Epithelial cell of esophagus (primary cell): ENCODE results near the gene MSH3.
"Not testable (repeated sequence)": the region's sequence is repeated elsewhere in the genome, so short reads cannot be mapped to it uniquely, and the experiment has no call there.

Experiments
- DNase-seq: peaks from one replicate; pipeline ENCODE4 v3.0.0; 2010; ENCODE audit warnings: low read depth
- H3K4me3 ChIP-seq: 2 replicates; pipeline ENCODE4 v1.5.1; 2011; ENCODE audit warnings: mild to moderate bottlenecking, low read length, control low read depth
- TF ChIP-seq, protein P1 (sequence below): IDR thresholded peaks from 2 replicates; pipeline ENCODE4 v1.5.1; 2011; ENCODE audit warnings: low read depth, mild to moderate bottlenecking, low read length, control low read depth, inconsistent platforms; ENCODE audit not compliant: insufficient read depth; ENCODE audit errors: missing control alignments

Gene MSH3

DNA sequence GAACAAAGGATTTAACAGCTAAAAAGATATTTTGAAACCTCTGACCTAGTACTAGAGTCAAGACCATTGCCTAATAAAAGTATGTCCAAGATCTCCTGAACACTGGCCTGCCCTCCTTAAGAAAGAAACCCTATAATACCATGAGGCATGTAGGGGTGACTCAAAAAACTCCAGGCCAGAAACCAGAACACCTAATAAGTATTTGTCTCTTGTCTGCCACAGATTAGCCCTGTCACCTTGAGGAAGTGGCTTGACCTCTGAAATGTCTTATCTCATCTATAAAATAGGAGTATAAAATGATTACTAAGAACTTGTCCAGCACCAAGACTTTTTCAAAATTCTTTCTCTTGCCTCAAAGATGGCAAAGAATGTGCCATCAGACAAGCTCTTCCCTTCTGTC is 180.3 kb downstream of the MSH3 start:
- TF ChIP-seq, protein P1, sequence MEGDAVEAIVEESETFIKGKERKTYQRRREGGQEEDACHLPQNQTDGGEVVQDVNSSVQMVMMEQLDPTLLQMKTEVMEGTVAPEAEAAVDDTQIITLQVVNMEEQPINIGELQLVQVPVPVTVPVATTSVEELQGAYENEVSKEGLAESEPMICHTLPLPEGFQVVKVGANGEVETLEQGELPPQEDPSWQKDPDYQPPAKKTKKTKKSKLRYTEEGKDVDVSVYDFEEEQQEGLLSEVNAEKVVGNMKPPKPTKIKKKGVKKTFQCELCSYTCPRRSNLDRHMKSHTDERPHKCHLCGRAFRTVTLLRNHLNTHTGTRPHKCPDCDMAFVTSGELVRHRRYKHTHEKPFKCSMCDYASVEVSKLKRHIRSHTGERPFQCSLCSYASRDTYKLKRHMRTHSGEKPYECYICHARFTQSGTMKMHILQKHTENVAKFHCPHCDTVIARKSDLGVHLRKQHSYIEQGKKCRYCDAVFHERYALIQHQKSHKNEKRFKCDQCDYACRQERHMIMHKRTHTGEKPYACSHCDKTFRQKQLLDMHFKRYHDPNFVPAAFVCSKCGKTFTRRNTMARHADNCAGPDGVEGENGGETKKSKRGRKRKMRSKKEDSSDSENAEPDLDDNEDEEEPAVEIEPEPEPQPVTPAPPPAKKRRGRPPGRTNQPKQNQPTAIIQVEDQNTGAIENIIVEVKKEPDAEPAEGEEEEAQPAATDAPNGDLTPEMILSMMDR: no peak
- DNase-seq: no peak

GRCh38 chr5:80835128-80835527 is 180.7 kb downstream of the MSH3 start:
- no peak for DNase-seq
- no peak overlapping the region for H3K4me3 ChIP-seq
- TF ChIP-seq, protein P1: no peak

More for the DNA sequence above, 180.3 kb downstream of the MSH3 start:
- H3K4me3 ChIP-seq: no peak overlapping the region

- TF ChIP-seq, protein P1: no peak
- H3K4me3 ChIP-seq: no peak overlapping the region
- DNase-seq: no peak
These were observed 183.2 kb downstream of the MSH3 start for GRCh38 chr5:80837679-80838078.

DNA sequence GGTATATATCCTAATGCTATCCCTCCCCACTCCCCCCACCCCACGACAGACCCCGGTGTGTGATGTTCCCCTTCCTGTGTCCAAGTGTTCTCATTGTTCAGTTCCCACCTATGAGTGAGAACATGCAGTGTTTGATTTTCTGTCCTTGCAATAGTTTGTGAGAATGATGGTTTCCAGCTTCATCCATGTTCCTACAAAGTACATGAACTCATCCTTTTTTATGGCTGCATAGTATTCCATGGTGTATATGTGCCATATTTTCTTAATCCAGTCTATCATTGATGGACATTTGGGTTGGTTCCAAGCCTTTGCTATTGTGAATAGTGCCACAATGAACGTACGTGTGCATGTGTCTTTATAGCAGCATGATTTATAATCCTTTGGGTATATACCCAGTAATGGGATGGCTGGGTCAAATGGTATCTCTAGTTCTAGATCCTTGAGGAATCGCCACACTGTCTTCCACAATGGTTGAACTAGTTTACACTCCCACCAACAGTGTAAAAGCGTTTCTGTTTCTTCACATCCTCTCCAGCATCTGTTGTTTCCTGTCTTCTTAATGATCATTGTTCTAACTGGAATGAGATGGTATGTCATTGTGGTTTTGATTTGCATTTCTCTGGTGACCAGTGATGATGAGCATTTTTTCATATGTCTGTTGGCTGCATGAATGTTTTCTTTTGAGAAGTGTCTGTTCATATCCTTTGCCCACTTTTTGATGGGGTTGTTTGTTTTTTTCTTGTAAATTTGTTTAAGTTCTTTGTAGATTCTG is 186.8 kb downstream of the MSH3 start:
- H3K4me3 ChIP-seq, DNase-seq: not testable (repeated sequence)

DNA sequence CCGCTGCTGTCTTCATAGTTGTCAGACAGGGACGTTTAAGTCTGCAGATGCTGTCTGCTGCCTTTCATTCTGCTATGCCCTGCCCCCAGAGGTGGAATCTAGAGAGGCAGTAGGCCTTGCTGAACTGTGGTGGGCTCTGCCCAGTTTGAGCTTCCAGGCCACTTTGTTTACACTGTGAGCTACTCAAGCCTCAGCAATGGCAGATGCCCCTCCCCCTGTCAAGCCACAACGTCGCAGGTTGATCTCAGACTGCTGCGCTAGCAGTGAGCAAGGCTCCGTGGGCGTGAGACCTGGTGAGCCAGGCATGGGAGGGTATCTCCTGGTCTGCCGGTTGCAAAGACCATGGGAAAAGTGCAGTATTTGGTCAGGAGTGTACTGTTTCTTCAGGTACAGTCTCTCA is 192.0 kb downstream of the MSH3 start:
- H3K4me3 ChIP-seq, DNase-seq: not testable (repeated sequence)

- DNase-seq, H3K4me3 ChIP-seq: not testable (repeated sequence)
These were observed 195.7 kb downstream of the MSH3 start for GRCh38 chr5:80850168-80850567.

DNA sequence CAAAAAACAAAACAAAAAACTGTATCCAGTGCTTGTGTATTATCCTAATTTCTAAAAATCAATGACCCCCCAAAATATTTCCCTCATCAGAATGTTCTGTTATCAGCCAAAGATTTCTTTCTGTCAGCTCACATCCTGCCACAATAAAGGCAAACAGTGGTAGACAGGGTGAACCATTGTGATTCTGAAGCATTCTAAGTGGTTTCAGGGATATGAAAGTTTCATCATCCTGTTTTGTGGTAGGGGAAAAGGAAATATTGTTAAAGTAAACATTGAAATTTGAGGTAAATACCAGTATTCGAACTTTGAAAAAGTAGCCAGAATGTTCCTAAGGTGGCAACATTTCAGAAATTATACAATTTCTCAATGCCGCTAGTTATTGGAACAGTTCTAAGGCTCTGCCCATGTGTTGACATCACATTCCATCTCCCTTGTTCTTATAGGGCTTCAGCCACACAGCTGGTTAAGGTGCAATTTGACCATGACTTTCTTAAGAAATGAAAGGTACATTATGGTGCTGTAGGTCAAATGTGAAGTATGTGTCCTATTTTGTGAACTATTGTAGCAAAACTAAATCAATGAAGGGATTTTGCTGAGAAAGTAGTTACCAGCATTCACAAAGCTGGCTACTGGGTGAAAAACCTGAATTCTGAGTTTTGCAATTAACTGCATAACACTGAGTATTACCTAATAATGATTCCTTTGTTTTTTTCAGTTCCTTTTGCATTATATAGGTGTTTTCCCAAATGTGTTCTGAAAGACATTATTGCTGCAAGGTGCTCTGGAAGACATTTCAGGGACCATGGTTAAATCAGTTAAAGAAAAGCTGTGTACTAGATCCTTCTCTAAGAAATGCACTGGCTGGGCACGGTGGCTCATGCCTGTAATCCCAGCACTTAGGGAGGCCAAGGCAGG is 198.1 kb downstream of the MSH3 start:
- H3K4me3 ChIP-seq: no peak overlapping the region
- peak; percentile 1 for DNase-seq
- TF ChIP-seq, protein P1: no peak

DNA sequence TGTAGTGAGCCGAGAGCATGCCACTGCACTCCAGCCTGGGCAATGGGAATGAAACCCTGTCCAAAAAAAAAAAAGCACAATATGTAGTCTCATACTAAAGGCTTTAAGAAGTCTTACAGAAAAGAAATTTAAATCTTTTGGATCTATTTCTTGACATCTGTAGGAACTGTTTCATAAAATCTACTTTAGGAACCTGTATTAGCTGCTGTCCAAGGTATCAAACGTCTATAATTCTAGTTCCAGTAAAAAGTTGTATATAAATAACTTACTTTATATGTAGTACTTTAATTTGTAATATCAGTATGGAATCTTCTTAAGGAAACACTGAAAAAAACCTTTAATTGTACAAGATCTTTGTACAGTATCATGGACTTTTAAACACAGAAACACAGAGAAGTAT is 199.0 kb downstream of the MSH3 start:
- no peak for DNase-seq
- TF ChIP-seq, protein P1: no peak
- no peak overlapping the region for H3K4me3 ChIP-seq
